Keratinocyte (primary cell): ENCODE data around the gene NAP1L4. TPM values are rescaled to one million over a fixed set of nuclear protein-coding genes. Genes with fewer than 3 reads are reported as not detected.

Experiments
- DNase-seq: peaks from one replicate; pipeline ENCODE4 v3.0.0-alpha.2; 2011; ENCODE audit warnings: low read depth, missing footprints, low spot score
- FAIRE-seq: peaks from 2 replicates; lab custom pipeline; 2011; peaks lifted over from hg19 to GRCh38; lab: Jason Lieb, UNC
- H2AFZ ChIP-seq: 2 replicates; pipeline ENCODE4 v1.6.0; 2012; ENCODE audit warnings: low read length, control low read depth, inconsistent platforms; ENCODE audit not compliant: control insufficient read depth
- H3K27ac ChIP-seq: 2 replicates; pipeline ENCODE4 v1.5.1; 2011; ENCODE audit warnings: low read length; ENCODE audit not compliant: control insufficient read depth, insufficient read depth
- H3K27me3 ChIP-seq: 3 replicates; pipeline ENCODE4 v1.6.0; 2011; ENCODE audit warnings: low read length; ENCODE audit not compliant: control insufficient read depth, insufficient read depth; ENCODE audit errors: extremely low read depth
- H3K36me3 ChIP-seq, 2 experiments: 2 replicates in 1 of 2; 3 replicates in 1 of 2; pipeline ENCODE4 v1.5.1; 2011; ENCODE audit warnings: low read length in 2 of 2, mild to moderate bottlenecking in 1 of 2; ENCODE audit not compliant: control insufficient read depth in 2 of 2, insufficient read depth in 2 of 2; ENCODE audit errors: extremely low read depth in 1 of 2
- H3K4me1 ChIP-seq: 3 replicates; pipeline ENCODE4 v1.5.1; 2011; ENCODE audit warnings: low read length; ENCODE audit not compliant: control insufficient read depth, insufficient read depth; ENCODE audit errors: extremely low read depth
- H3K4me2 ChIP-seq: 3 replicates; pipeline ENCODE4 v1.6.0; 2011; ENCODE audit warnings: low read depth, low read length; ENCODE audit not compliant: control insufficient read depth, insufficient read depth; ENCODE audit errors: extremely low read depth
- H3K4me3 ChIP-seq, 3 experiments: fragments of 200-600 bp in 1 of 3; sonication (generic) in 1 of 3; 2 replicates in 2 of 3; 3 replicates in 1 of 3; pipeline ENCODE4 v1.5.1; 2011 to 2016; ENCODE audit warnings: low read length in 3 of 3, mild to moderate bottlenecking in 3 of 3, control low read depth in 2 of 3, inconsistent platforms in 1 of 3, low read depth in 1 of 3, mixed read lengths in 1 of 3, mixed run types in 1 of 3, moderate library complexity in 1 of 3; ENCODE audit not compliant: control insufficient read depth in 2 of 3, insufficient read depth in 2 of 3; ENCODE audit errors: extremely low read depth in 1 of 3
- H3K79me2 ChIP-seq: 2 replicates; pipeline ENCODE4 v1.6.0; 2012; ENCODE audit warnings: low read length; ENCODE audit not compliant: control insufficient read depth, insufficient read depth
- H3K9ac ChIP-seq: 3 replicates; pipeline ENCODE4 v1.6.0; 2011; ENCODE audit warnings: low read length; ENCODE audit not compliant: control insufficient read depth, insufficient read depth; ENCODE audit errors: extremely low read depth
- H3K9me1 ChIP-seq: 3 replicates; pipeline ENCODE4 v1.6.0; 2011; ENCODE audit warnings: low read length; ENCODE audit not compliant: control insufficient read depth, insufficient read depth; ENCODE audit errors: extremely low read depth
- H3K9me3 ChIP-seq: 2 replicates; pipeline ENCODE4 v1.5.1; 2012; ENCODE audit warnings: low read depth, low read length; ENCODE audit not compliant: control insufficient read depth
- H4K20me1 ChIP-seq: 3 replicates; pipeline ENCODE4 v1.6.0; 2011; ENCODE audit warnings: low read length; ENCODE audit not compliant: control insufficient read depth, insufficient read depth; ENCODE audit errors: extremely low read depth
- CTCF ChIP-seq, 3 experiments: IDR thresholded peaks in 1 of 3; conservative IDR thresholded peaks in 1 of 3; optimal IDR thresholded peaks in 1 of 3; 2 replicates in 2 of 3; 3 replicates in 1 of 3; pipeline versions ENCODE3 to v1.5.1; 2011; ENCODE audit warnings: low read length in 3 of 3, mild to moderate bottlenecking in 3 of 3, moderate library complexity in 2 of 3, control low read depth in 1 of 3, inconsistent platforms in 1 of 3; ENCODE audit not compliant: insufficient read depth in 2 of 3; ENCODE audit errors: extremely low read depth in 1 of 3
- EZH2 ChIP-seq: IDR thresholded peaks from one replicate; pipeline ENCODE4 v1.6.1; 2012; ENCODE audit warnings: inconsistent platforms, mild to moderate bottlenecking, low read length, moderate library complexity
- dilution Hi-C: fragments of 300-500 bp; cut with MboI; formaldehyde crosslinking; loops from one replicate; pipeline ENCODE4 v1.7.0; 2020; ENCODE audit warnings: low sequenced_read_pairs; ENCODE audit not compliant: extremely low pct_ligation_motif_present
- polyA plus RNA-seq, 5 experiments: library from polyadenylated mRNA; depleted of rRNA in 3 of 5; stranded (reverse) in 3 of 5; stranded (forward) in 1 of 5; unstranded in 1 of 5; fragments of >200 nt; gene quantifications; 1 replicate in 1 of 5; 2 replicates in 3 of 5; 3 replicates in 1 of 5; pipeline versions ENCODE4 v1.2.1 to v1.2.3, GENCODE V29; 2011 to 2012; ENCODE audit warnings: missing spikeins in 2 of 5, low read depth in 1 of 5, low replicate concordance in 1 of 5

The NAP1L4 gene
- polyA plus RNA-seq, 1 donor (not counting 4 experiments of a cell fraction or from before 2014, with no cell fraction given) = 136 TPM

- Histone ChIP-seq H4K20me1 (peaks cover 26% of the 10 kb centered on the region), H2AFZ (no peak overlapping the region), H3K27ac (no peak overlapping the region), H3K27me3 (no peaks in the 10 kb centered on the region), H3K4me3 (no peak overlapping the region), H3K9ac (no peak overlapping the region), H3K4me2 (no peak overlapping the region), H3K9me1 (peaks cover 6% of the 10 kb centered on the region), H3K36me3 (peaks cover 5 to 11% of the 10 kb centered on the region in 2 experiments), H3K4me1 (peaks cover 46% of the 10 kb centered on the region), H3K9me3 (no peaks in the 10 kb centered on the region), H3K79me2 (peaks cover 96% of the 10 kb centered on the region)
- FAIRE-seq (no peak), DNase-seq (no peak)
- TF ChIP-seq CTCF (optimal IDR thresholded peaks at IDR 0.05 in 1 of 3, IDR thresholded peaks at IDR 0.05 in 1 of 3, conservative IDR thresholded peaks at IDR 0.05 in 1 of 3; ENCODE audit: extremely low read depth in 1 of 3, insufficient read depth in 2 of 3, low read length in 3 of 3) (no peak), EZH2 (no peak)
- dilution Hi-C loops = no loop called here
Measured at GRCh38 chr11:2983908-2984307, 8.2 kb downstream of the NAP1L4 start.

GRCh38 chr11:2982214-2982613 lies 9.9 kb downstream of the NAP1L4 start:
- TF ChIP-seq EZH2 = no peak
- TF ChIP-seq CTCF (optimal IDR thresholded peaks at IDR 0.05 in 1 of 3, IDR thresholded peaks at IDR 0.05 in 1 of 3, conservative IDR thresholded peaks at IDR 0.05 in 1 of 3; ENCODE audit: extremely low read depth in 1 of 3, insufficient read depth in 2 of 3, low read length in 3 of 3) = no peak
- peaks cover 93% of the 10 kb centered on the region for H3K79me2 ChIP-seq
- H3K4me1 ChIP-seq = peaks cover 33% of the 10 kb centered on the region
- H3K27ac ChIP-seq = peak overlapping the region; percentile 13
- H3K36me3 ChIP-seq = peaks cover 10 to 25% of the 10 kb centered on the region in 2 experiments
- H2AFZ ChIP-seq = no peak overlapping the region
- H3K9ac ChIP-seq = no peak overlapping the region
- H4K20me1 ChIP-seq = peaks cover 25% of the 10 kb centered on the region
- dilution Hi-C loops = no loop called here
- peaks cover 6% of the 10 kb centered on the region for H3K9me1 ChIP-seq
- FAIRE-seq = no peak
- H3K4me3 ChIP-seq = no peak overlapping the region
- H3K27me3 ChIP-seq = no peaks in the 10 kb centered on the region
- no peaks in the 10 kb centered on the region for H3K9me3 ChIP-seq
- H3K4me2 ChIP-seq = peak overlapping the region; percentile 39
- no peak for DNase-seq
